Smooth muscle cell (in vitro differentiated cells): ENCODE data around the gene LRRC2. TPM values are rescaled to one million over a fixed set of nuclear protein-coding genes. Genes with fewer than 3 reads are reported as not detected.

Experiments
- DNase-seq: peaks from one replicate; lab custom pipeline; 2025; ENCODE audit not compliant: unreplicated experiment; lab: John Stamatoyannopoulos, UW
- H2AFZ ChIP-seq: fragments of 200-600 bp; sonication (generic); 2 replicates; pipeline ENCODE4 v1.6.0; 2016; ENCODE audit warnings: antibody characterized with exemption, low read depth, mild to moderate bottlenecking
- H3F3A ChIP-seq: fragments of 200-600 bp; sonication (generic); 2 replicates; pipeline ENCODE4 v1.6.0; 2017; ENCODE audit warnings: antibody characterized with exemption, low read depth
- H3K27ac ChIP-seq: fragments of 200-600 bp; sonication (generic); 2 replicates; pipeline ENCODE4 v1.5.1; 2016; ENCODE audit warnings: low read depth, mild to moderate bottlenecking
- H3K27me3 ChIP-seq: fragments of 200-600 bp; sonication (generic); 2 replicates; pipeline ENCODE4 v1.6.1; 2016; ENCODE audit warnings: low read depth, mild to moderate bottlenecking
- H3K36me3 ChIP-seq: fragments of 200-600 bp; sonication (generic); 2 replicates; pipeline ENCODE4 v1.5.1; 2016; ENCODE audit warnings: low read depth
- H3K4me1 ChIP-seq: fragments of 200-600 bp; sonication (generic); 2 replicates; pipeline ENCODE4 v1.5.1; 2016; ENCODE audit warnings: low read depth
- H3K4me2 ChIP-seq: fragments of 200-600 bp; sonication (generic); 2 replicates; pipeline ENCODE4 v1.6.0; 2016; ENCODE audit warnings: mild to moderate bottlenecking
- H3K4me3 ChIP-seq: fragments of 200-600 bp; sonication (generic); 2 replicates; pipeline ENCODE4 v1.5.1; 2016; ENCODE audit warnings: mild to moderate bottlenecking
- H3K79me2 ChIP-seq: fragments of 200-600 bp; sonication (generic); 2 replicates; pipeline ENCODE4 v1.6.0; 2016; ENCODE audit warnings: low read depth, mild to moderate bottlenecking
- H3K9ac ChIP-seq: fragments of 200-600 bp; sonication (generic); 2 replicates; pipeline ENCODE4 v1.6.0; 2016; ENCODE audit warnings: low read depth
- H3K9me3 ChIP-seq: fragments of 200-600 bp; sonication (generic); replicated peaks from 2 replicates; pipeline ENCODE4 v1.5.1; 2016; ENCODE audit warnings: low read depth
- H4K20me1 ChIP-seq: fragments of 200-600 bp; sonication (generic); 2 replicates; pipeline ENCODE4 v1.6.0; 2016; ENCODE audit warnings: low read depth
- CTCF ChIP-seq: fragments of 200-600 bp; sonication (generic); IDR thresholded peaks from 2 replicates; pipeline ENCODE4 v1.5.1; 2017; ENCODE audit warnings: borderline replicate concordance, mild to moderate bottlenecking, antibody characterized with exemption; ENCODE audit not compliant: insufficient read depth, poor library complexity, severe bottlenecking
- whole genome bisulfite sequencing: methylation state at CpG from one replicate; pipeline ENCODE4 v1.1.7; 2016; ENCODE audit warnings: low lambda C conversion rate; 5-methylcytosine and 5-hydroxymethylcytosine counted together
- polyA plus RNA-seq: library from polyadenylated mRNA; unstranded; fragments of >200 nt; fragmentation: Nextera tagmentation; extraction: Ambion mirVana; gene quantifications from 2 replicates; pipeline ENCODE4 v1.2.1, GENCODE V29; 2016
- total RNA-seq: library from RNA; depleted of rRNA; stranded (reverse); fragments of >200 nt; gene quantifications from 2 replicates; pipeline ENCODE4 v1.2.3, GENCODE V29; 2014

LRRC2 gene
- total and polyA plus RNA-seq, 2 experiments from 2014 or later = 2.0 to 2.7 TPM

- Histone ChIP-seq H3K4me2 (no peak overlapping the region), H3K27ac (no peak overlapping the region), H3K4me1 (no peaks in the 10 kb centered on the region), H3K27me3 (no peaks in the 10 kb centered on the region), H3K9me3 (no peaks in the 10 kb centered on the region), H3K79me2 (no peaks in the 10 kb centered on the region), H3K36me3 (no peaks in the 10 kb centered on the region), H2AFZ (no peak overlapping the region), H3F3A (no peaks in the 10 kb centered on the region), H4K20me1 (no peaks in the 10 kb centered on the region), H3K9ac (no peak overlapping the region), H3K4me3 (no peak overlapping the region)
- no peak for TF ChIP-seq CTCF
- no peak for DNase-seq
- WGBS = 100% methylated on average over 1 of the region's 1 CpG
Observed at GRCh38 chr3:46537316-46537715, 28.8 kb downstream of the LRRC2 start.

GRCh38 chr3:46536758-46537157, 29.3 kb downstream of the LRRC2 start:
- H2AFZ ChIP-seq = no peak overlapping the region
- H3K27me3 ChIP-seq = no peaks in the 10 kb centered on the region
- H3F3A ChIP-seq = no peaks in the 10 kb centered on the region
- no peak for DNase-seq
- H3K36me3 ChIP-seq = no peaks in the 10 kb centered on the region
- H3K4me3 ChIP-seq = no peak overlapping the region
- H3K79me2 ChIP-seq = no peaks in the 10 kb centered on the region
- no peaks in the 10 kb centered on the region for H3K4me1 ChIP-seq
- TF ChIP-seq CTCF = no peak
- H4K20me1 ChIP-seq = no peaks in the 10 kb centered on the region
- H3K9ac ChIP-seq = no peak overlapping the region
- H3K27ac ChIP-seq = no peak overlapping the region
- no peaks in the 10 kb centered on the region for H3K9me3 ChIP-seq
- no peak overlapping the region for H3K4me2 ChIP-seq

GRCh38 chr3:46535746-46536145, 30.4 kb downstream of the LRRC2 start:
- no peak overlapping the region for H2AFZ ChIP-seq
- no peaks in the 10 kb centered on the region for H3K27me3 ChIP-seq
- H3K9me3 ChIP-seq = no peaks in the 10 kb centered on the region
- no peak overlapping the region for H3K4me2 ChIP-seq
- H3K79me2 ChIP-seq = no peaks in the 10 kb centered on the region
- WGBS = 96% methylated on average over 5 of the region's 5 CpGs
- TF ChIP-seq CTCF = no peak
- DNase-seq = no peak
- H4K20me1 ChIP-seq = no peaks in the 10 kb centered on the region
- no peak overlapping the region for H3K4me3 ChIP-seq
- no peaks in the 10 kb centered on the region for H3F3A ChIP-seq
- H3K4me1 ChIP-seq = no peaks in the 10 kb centered on the region
- H3K9ac ChIP-seq = no peak overlapping the region
- H3K36me3 ChIP-seq = no peaks in the 10 kb centered on the region
- no peak overlapping the region for H3K27ac ChIP-seq

- H3K4me1 ChIP-seq = no peaks in the 10 kb centered on the region
- 95% methylated on average over 3 of the region's 3 CpGs for WGBS
- no peak overlapping the region for H3K4me3 ChIP-seq
- no peaks in the 10 kb centered on the region for H3K36me3 ChIP-seq
- H3K9ac ChIP-seq = no peak overlapping the region
- no peak for DNase-seq
- H3K27me3 ChIP-seq = no peaks in the 10 kb centered on the region
- H3F3A ChIP-seq = no peaks in the 10 kb centered on the region
- no peak for TF ChIP-seq CTCF
- no peak overlapping the region for H3K4me2 ChIP-seq
- no peaks in the 10 kb centered on the region for H3K79me2 ChIP-seq
- no peak overlapping the region for H3K27ac ChIP-seq
- H4K20me1 ChIP-seq = no peaks in the 10 kb centered on the region
- no peaks in the 10 kb centered on the region for H3K9me3 ChIP-seq
- no peak overlapping the region for H2AFZ ChIP-seq
Observed at GRCh38 chr3:46533091-46533490, 33.0 kb downstream of the LRRC2 start.
